Epithelial cell of esophagus (primary cell): ENCODE measurements around the gene FAF2.

Experiments used
- DNase-seq: peaks from one replicate; pipeline ENCODE4 v3.0.0; 2010; ENCODE audit warnings: low read depth
- H3K4me3 ChIP-seq: 2 replicates; pipeline ENCODE4 v1.5.1; 2011; ENCODE audit warnings: mild to moderate bottlenecking, low read length, control low read depth
- TF ChIP-seq, protein P1 (sequence below): IDR thresholded peaks from 2 replicates; pipeline ENCODE4 v1.5.1; 2011; ENCODE audit warnings: low read depth, mild to moderate bottlenecking, low read length, control low read depth, inconsistent platforms; ENCODE audit not compliant: insufficient read depth; ENCODE audit errors: missing control alignments

FAF2 gene

GRCh38 chr5:176458904-176459561 is 10.8 kb downstream of the FAF2 start:
- no peak for DNase-seq
- TF ChIP-seq, protein P1, sequence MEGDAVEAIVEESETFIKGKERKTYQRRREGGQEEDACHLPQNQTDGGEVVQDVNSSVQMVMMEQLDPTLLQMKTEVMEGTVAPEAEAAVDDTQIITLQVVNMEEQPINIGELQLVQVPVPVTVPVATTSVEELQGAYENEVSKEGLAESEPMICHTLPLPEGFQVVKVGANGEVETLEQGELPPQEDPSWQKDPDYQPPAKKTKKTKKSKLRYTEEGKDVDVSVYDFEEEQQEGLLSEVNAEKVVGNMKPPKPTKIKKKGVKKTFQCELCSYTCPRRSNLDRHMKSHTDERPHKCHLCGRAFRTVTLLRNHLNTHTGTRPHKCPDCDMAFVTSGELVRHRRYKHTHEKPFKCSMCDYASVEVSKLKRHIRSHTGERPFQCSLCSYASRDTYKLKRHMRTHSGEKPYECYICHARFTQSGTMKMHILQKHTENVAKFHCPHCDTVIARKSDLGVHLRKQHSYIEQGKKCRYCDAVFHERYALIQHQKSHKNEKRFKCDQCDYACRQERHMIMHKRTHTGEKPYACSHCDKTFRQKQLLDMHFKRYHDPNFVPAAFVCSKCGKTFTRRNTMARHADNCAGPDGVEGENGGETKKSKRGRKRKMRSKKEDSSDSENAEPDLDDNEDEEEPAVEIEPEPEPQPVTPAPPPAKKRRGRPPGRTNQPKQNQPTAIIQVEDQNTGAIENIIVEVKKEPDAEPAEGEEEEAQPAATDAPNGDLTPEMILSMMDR = no peak
- no peak overlapping the region for H3K4me3 ChIP-seq

DNA sequence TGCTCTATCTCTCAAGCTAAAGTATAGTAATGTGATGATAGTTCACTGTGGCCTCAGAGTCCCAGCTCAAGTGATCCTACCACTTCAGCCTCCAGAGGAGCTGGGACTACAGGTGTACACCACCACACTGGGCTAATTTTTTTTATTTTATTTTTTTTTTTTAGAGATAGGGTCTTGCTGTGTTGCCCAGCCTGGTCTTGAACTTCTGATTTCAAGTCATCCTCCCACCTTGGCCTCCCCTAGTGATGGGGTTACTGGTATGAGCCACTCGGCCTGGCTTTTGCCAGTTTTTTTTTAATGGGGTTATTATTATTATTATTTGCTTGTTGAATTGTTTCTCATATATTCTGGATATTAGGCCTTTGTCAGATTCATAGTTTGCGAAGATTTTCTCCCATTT is 13.2 kb downstream of the FAF2 start:
- DNase-seq = no peak
- no peak overlapping the region for H3K4me3 ChIP-seq
- TF ChIP-seq, protein P1 = no peak

- H3K4me3 ChIP-seq = no peak overlapping the region
- TF ChIP-seq, protein P1 = no peak
- DNase-seq = no peak
Observed at GRCh38 chr5:176463113-176463764, 15.1 kb downstream of the FAF2 start.

GRCh38 chr5:176466245-176466871 is 18.2 kb downstream of the FAF2 start:
- TF ChIP-seq, protein P1 = no peak
- peak; percentile 84 for DNase-seq
- H3K4me3 ChIP-seq = no peak overlapping the region

DNA sequence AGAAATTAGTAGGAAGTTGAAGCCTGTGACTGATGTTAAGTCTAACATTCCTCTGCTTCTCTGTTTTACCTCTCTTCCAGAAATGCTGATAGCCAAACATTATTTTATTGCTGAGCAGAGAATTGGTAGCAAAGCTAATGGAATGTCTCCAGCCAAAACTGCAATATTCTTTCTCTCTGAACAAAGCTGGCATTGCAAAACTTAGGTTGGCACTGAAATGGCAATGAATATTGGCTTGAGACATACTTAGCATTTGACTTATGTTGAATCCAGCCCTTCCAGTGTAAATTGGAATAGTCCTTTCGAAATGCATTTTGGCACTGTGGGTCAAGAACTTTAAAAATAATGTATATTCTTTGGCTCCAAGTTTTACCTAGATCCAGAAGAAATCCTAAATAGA is 21.1 kb downstream of the FAF2 start:
- TF ChIP-seq, protein P1 = no peak
- no peak overlapping the region for H3K4me3 ChIP-seq
- no peak for DNase-seq

GRCh38 chr5:176470539-176470938 is 22.4 kb downstream of the FAF2 start:
- TF ChIP-seq, protein P1 = no peak
- H3K4me3 ChIP-seq = no peak overlapping the region
- no peak for DNase-seq
